SK-N-SH treated with all-trans-retinoic acid at 6 μM for 48 hours (cell line): Measurements from ENCODE around the gene CCDC186.

ENCODE experiments used
- ATAC-seq: fragments of 200-7000 bp; cut with Tn5 transposase; 3 replicates; pipeline ENCODE4 v1.9.1; 2020; ENCODE audit warnings: mild to moderate bottlenecking, moderate library complexity
- ARNTL ChIP-seq: fragments of 450-650 bp; formaldehyde crosslinking; IDR thresholded peaks from 2 replicates; pipeline ENCODE4 v1.5.0; 2020; ENCODE audit warnings: low read depth, mild to moderate bottlenecking, moderate library complexity, borderline replicate concordance
- BACH2 ChIP-seq: fragments of 250-450 bp; sonication (Bioruptor Pico); IDR thresholded peaks from 2 replicates; pipeline ENCODE4 v1.9.0; 2021; ENCODE audit warnings: mild to moderate bottlenecking, borderline replicate concordance
- CSDC2 ChIP-seq: fragments of 250-450 bp; sonication (Bioruptor Pico); IDR thresholded peaks from 2 replicates; pipeline ENCODE4 v1.5.0; 2020; ENCODE audit warnings: mild to moderate bottlenecking, moderate library complexity
- ESRRG ChIP-seq: fragments of 250-450 bp; sonication (Bioruptor Pico); IDR thresholded peaks from 2 replicates; pipeline ENCODE4 v1.6.1; 2021; ENCODE audit warnings: mild to moderate bottlenecking
- GLIS3 ChIP-seq: fragments of 250-450 bp; sonication (Bioruptor Pico); IDR thresholded peaks from 2 replicates; pipeline ENCODE4 v1.5.0; 2020; ENCODE audit warnings: mild to moderate bottlenecking, moderate library complexity
- OSR1 ChIP-seq: fragments of 250-450 bp; sonication (Bioruptor Pico); IDR thresholded peaks from 2 replicates; pipeline ENCODE4 v1.8.0; 2022; ENCODE audit warnings: moderate library complexity, mild to moderate bottlenecking, inconsistent platforms
- PPARA ChIP-seq: fragments of 250-450 bp; sonication (Bioruptor Pico); IDR thresholded peaks from 2 replicates; pipeline ENCODE4 v1.5.0; 2020; ENCODE audit warnings: mild to moderate bottlenecking, borderline replicate concordance
- RARB ChIP-seq: fragments of 250-450 bp; sonication (Bioruptor Pico); IDR thresholded peaks from 2 replicates; pipeline ENCODE4 v1.8.0; 2021; ENCODE audit warnings: mild to moderate bottlenecking, moderate library complexity
- SNAI2 ChIP-seq: fragments of 250-450 bp; sonication (Bioruptor Pico); IDR thresholded peaks from 2 replicates; pipeline ENCODE4 v1.5.0; 2020; ENCODE audit warnings: mild to moderate bottlenecking, moderate library complexity
- TCF4 ChIP-seq: fragments of 250-450 bp; sonication (Bioruptor Pico); IDR thresholded peaks from 2 replicates; pipeline ENCODE4 v1.8.0; 2021; ENCODE audit warnings: mild to moderate bottlenecking, moderate library complexity, borderline replicate concordance
- TOX ChIP-seq: fragments of 250-450 bp; sonication (Bioruptor Pico); IDR thresholded peaks from 2 replicates; pipeline ENCODE4 v1.8.0; 2021; ENCODE audit warnings: mild to moderate bottlenecking, moderate library complexity, borderline replicate concordance
- ZC3H10 ChIP-seq: fragments of 250-450 bp; sonication (Bioruptor Pico); IDR thresholded peaks from 2 replicates; pipeline ENCODE4 v1.5.1; 2021; ENCODE audit warnings: mild to moderate bottlenecking, moderate library complexity
- ZFP3 ChIP-seq: fragments of 250-450 bp; sonication (Bioruptor Pico); IDR thresholded peaks from 2 replicates; pipeline ENCODE4 v1.5.0; 2020; ENCODE audit warnings: mild to moderate bottlenecking, moderate library complexity
- ZFP30 ChIP-seq: fragments of 450-650 bp; formaldehyde crosslinking; IDR thresholded peaks from 2 replicates; pipeline ENCODE4 v1.5.0; 2022; ENCODE audit warnings: mild to moderate bottlenecking, moderate library complexity
- ZNF565 ChIP-seq: fragments of 450-650 bp; formaldehyde crosslinking; conservative IDR thresholded peaks from 2 replicates; pipeline ENCODE4 v1.5.0; 2020; ENCODE audit warnings: low read depth, mild to moderate bottlenecking, moderate library complexity
- ZNF70 ChIP-seq: fragments of 450-650 bp; formaldehyde crosslinking; IDR thresholded peaks from 2 replicates; pipeline ENCODE4 v1.5.0; 2020; ENCODE audit warnings: mild to moderate bottlenecking, moderate library complexity
- ZNF8 ChIP-seq: fragments of 450-650 bp; formaldehyde crosslinking; IDR thresholded peaks from 2 replicates; pipeline ENCODE4 v1.5.0; 2020; ENCODE audit warnings: mild to moderate bottlenecking, moderate library complexity
- TF ChIP-seq, protein P1 (sequence below): fragments of 250-450 bp; sonication (Bioruptor Pico); IDR thresholded peaks from 2 replicates; pipeline ENCODE4 v1.8.0; 2020; ENCODE audit warnings: mild to moderate bottlenecking, moderate library complexity, borderline replicate concordance
- TF ChIP-seq, protein P2 (sequence below): fragments of 250-450 bp; sonication (Bioruptor Pico); IDR thresholded peaks from 2 replicates; pipeline ENCODE4 v1.5.1; 2021; ENCODE audit warnings: mild to moderate bottlenecking, moderate library complexity
- TF ChIP-seq, protein P3 (sequence below): fragments of 250-450 bp; sonication (Bioruptor Pico); IDR thresholded peaks from 2 replicates; pipeline ENCODE4 v1.8.0; 2021; ENCODE audit warnings: low read depth, mild to moderate bottlenecking, moderate library complexity, borderline replicate concordance
- TF ChIP-seq, protein P4 (sequence below): fragments of 250-450 bp; sonication (Bioruptor Pico); IDR thresholded peaks from 2 replicates; pipeline ENCODE4 v1.5.1; 2020; ENCODE audit warnings: low read depth, mild to moderate bottlenecking, moderate library complexity

The CCDC186 gene

DNA sequence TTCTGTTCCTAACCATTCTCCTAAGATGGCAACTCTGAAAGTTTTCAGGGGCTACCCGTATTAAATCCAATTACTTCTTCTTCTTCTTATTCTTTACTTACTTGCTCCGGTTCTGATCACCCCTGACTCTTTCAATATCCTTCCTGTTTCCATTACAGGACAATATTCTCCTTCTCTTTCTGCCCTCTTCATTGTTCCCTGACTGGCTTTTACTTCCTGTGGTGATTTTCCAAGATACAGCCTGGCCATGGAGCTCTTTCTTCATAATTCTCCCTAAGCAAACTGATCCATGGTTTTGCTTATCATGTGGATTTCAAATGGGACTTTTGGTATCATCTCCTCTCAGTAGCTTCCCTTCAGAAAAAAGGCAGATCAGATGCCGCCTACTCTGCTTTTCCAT lies 35.4 kb downstream of the CCDC186 start (continued):
- no peak for TF ChIP-seq ESRRG (CRISPR knock-in tag)
- TF ChIP-seq RARB (CRISPR knock-in tag): no peak
- TF ChIP-seq PPARA: no peak
- TF ChIP-seq ARNTL: no peak
- TF ChIP-seq TCF4 (CRISPR knock-in tag): no peak
- TF ChIP-seq ZNF565 (CRISPR knock-in tag): no peak
- no peak for TF ChIP-seq ZFP3 (CRISPR knock-in tag)
- no peak for TF ChIP-seq SNAI2 (CRISPR knock-in tag)
- no peak for TF ChIP-seq ZFP30 (CRISPR knock-in tag)

DNA sequence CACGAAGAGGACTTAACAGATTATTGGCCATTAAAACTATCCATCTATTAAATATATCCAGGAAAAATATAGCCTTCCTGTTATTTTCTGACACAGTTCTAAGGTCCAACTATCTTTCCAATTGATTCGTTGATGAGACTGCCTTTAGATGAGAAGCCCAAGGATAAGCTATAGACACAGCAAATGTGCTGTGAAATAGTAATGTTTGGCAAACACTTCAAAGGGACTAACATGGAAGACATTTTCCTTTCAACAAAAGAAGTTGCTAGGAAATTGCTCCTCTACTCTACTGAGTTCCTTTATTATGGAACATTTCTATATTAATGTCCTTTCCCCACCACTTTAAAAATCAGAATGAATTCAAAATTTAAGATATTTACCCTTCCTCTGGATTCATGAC lies 38.5 kb downstream of the CCDC186 start:
- TF ChIP-seq SNAI2 (CRISPR knock-in tag): no peak
- TF ChIP-seq ESRRG (CRISPR knock-in tag): no peak
- TF ChIP-seq, protein P1, sequence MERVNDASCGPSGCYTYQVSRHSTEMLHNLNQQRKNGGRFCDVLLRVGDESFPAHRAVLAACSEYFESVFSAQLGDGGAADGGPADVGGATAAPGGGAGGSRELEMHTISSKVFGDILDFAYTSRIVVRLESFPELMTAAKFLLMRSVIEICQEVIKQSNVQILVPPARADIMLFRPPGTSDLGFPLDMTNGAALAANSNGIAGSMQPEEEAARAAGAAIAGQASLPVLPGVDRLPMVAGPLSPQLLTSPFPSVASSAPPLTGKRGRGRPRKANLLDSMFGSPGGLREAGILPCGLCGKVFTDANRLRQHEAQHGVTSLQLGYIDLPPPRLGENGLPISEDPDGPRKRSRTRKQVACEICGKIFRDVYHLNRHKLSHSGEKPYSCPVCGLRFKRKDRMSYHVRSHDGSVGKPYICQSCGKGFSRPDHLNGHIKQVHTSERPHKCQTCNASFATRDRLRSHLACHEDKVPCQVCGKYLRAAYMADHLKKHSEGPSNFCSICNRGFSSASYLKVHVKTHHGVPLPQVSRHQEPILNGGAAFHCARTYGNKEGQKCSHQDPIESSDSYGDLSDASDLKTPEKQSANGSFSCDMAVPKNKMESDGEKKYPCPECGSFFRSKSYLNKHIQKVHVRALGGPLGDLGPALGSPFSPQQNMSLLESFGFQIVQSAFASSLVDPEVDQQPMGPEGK (CRISPR knock-in tag): no peak
- TF ChIP-seq, protein P2, sequence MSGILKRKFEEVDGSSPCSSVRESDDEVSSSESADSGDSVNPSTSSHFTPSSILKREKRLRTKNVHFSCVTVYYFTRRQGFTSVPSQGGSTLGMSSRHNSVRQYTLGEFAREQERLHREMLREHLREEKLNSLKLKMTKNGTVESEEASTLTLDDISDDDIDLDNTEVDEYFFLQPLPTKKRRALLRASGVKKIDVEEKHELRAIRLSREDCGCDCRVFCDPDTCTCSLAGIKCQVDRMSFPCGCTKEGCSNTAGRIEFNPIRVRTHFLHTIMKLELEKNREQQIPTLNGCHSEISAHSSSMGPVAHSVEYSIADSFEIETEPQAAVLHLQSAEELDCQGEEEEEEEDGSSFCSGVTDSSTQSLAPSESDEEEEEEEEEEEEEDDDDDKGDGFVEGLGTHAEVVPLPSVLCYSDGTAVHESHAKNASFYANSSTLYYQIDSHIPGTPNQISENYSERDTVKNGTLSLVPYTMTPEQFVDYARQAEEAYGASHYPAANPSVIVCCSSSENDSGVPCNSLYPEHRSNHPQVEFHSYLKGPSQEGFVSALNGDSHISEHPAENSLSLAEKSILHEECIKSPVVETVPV: no peak
- ATAC-seq: no peak

DNA sequence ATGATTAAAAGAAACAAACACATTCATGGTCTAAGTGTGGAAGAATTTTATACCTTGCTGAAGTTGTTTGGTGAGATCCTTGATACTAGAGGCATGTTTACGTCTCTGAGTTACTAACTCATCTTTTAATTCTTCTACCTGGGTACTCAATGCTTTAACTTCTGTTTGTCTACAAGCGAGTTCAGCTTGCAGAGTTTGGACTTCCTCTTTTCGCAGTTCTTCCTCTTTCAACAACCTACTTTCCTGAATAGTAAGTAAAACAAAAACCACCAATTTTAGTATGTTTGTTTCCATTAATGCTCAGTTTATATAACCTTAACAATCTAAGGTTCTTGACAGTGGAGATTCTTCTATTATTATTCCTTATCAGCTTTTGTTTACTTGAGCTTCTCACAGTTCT lies 42.9 kb downstream of the CCDC186 start:
- TF ChIP-seq OSR1 (CRISPR knock-in tag): no peak
- TF ChIP-seq TCF4 (CRISPR knock-in tag): no peak
- TF ChIP-seq, protein P2: no peak
- no peak for TF ChIP-seq TOX
- TF ChIP-seq ZNF8: no peak
- TF ChIP-seq, protein P3, sequence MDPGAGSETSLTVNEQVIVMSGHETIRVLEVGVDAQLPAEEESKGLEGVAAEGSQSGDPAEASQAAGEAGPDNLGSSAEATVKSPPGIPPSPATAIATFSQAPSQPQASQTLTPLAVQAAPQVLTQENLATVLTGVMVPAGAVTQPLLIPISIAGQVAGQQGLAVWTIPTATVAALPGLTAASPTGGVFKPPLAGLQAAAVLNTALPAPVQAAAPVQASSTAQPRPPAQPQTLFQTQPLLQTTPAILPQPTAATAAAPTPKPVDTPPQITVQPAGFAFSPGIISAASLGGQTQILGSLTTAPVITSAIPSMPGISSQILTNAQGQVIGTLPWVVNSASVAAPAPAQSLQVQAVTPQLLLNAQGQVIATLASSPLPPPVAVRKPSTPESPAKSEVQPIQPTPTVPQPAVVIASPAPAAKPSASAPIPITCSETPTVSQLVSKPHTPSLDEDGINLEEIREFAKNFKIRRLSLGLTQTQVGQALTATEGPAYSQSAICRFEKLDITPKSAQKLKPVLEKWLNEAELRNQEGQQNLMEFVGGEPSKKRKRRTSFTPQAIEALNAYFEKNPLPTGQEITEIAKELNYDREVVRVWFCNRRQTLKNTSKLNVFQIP (CRISPR knock-in tag): no peak
- no peak for TF ChIP-seq RARB (CRISPR knock-in tag)
- no peak for TF ChIP-seq ZNF70 (CRISPR knock-in tag)
- TF ChIP-seq, protein P4, sequence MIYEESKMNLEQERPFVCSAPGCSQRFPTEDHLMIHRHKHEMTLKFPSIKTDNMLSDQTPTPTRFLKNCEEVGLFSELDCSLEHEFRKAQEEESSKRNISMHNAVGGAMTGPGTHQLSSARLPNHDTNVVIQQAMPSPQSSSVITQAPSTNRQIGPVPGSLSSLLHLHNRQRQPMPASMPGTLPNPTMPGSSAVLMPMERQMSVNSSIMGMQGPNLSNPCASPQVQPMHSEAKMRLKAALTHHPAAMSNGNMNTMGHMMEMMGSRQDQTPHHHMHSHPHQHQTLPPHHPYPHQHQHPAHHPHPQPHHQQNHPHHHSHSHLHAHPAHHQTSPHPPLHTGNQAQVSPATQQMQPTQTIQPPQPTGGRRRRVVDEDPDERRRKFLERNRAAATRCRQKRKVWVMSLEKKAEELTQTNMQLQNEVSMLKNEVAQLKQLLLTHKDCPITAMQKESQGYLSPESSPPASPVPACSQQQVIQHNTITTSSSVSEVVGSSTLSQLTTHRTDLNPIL (CRISPR knock-in tag): no peak
- no peak for TF ChIP-seq ZNF565 (CRISPR knock-in tag)
- TF ChIP-seq CSDC2 (CRISPR knock-in tag): no peak
- TF ChIP-seq, protein P1 (CRISPR knock-in tag): no peak
- TF ChIP-seq GLIS3: no peak
- no peak for TF ChIP-seq ZFP30 (CRISPR knock-in tag)
- no peak for TF ChIP-seq SNAI2 (CRISPR knock-in tag)
- no peak for TF ChIP-seq ZC3H10 (CRISPR knock-in tag)
- TF ChIP-seq ZFP3 (CRISPR knock-in tag): no peak
- no peak for TF ChIP-seq BACH2 (CRISPR knock-in tag)
- no peak for ATAC-seq
